Activated CD8-positive, alpha-beta memory T cell treated with anti-CD3 and anti-CD28 coated beads, Interleukin-2, amount 10 ng/mL, durations not matched to agents 7 days and 5 days (primary cell): Measurements from ENCODE around the gene TRAPPC12. TPM values are rescaled to one million over a fixed set of nuclear protein-coding genes. Genes with fewer than 3 reads are reported as not detected.
"Not testable (repeated sequence)": the region's sequence is repeated elsewhere in the genome, so short reads cannot be mapped to it uniquely, and the experiment has no call there.

Source experiments
- ATAC-seq: fragments of 150-1000 bp; cut with Tn5 transposase; one replicate; pipeline ENCODE4 v1.10.0; 2021; ENCODE audit warnings: moderate library complexity
- CTCF ChIA-PET: fragments of 350-600 bp; sonication (Branson Sonifier 250); formaldehyde crosslinking; loops from one replicate; lab custom pipeline; 2021; ENCODE audit warnings: antibody characterized with exemption; lab: Charles Lee
- DNase-seq: peaks from one replicate; pipeline ENCODE4 v3.0.0-alpha.2; 2020
- H3K27ac Mint-ChIP-seq: one replicate; pipeline ENCODE4 v1.8.0; 2021; ENCODE audit warnings: mild to moderate bottlenecking, mixed read lengths
- H3K27me3 Mint-ChIP-seq: one replicate; pipeline ENCODE4 v1.8.0; 2021; ENCODE audit warnings: mixed read lengths
- H3K36me3 Mint-ChIP-seq: one replicate; pipeline ENCODE4 v1.8.0; 2021; ENCODE audit warnings: mild to moderate bottlenecking, mixed read lengths
- H3K4me1 Mint-ChIP-seq: one replicate; pipeline ENCODE4 v1.8.0; 2021; ENCODE audit warnings: mixed read lengths
- H3K4me3 Mint-ChIP-seq: one replicate; pipeline ENCODE4 v1.8.0; 2021; ENCODE audit warnings: mild to moderate bottlenecking, moderate library complexity, mixed read lengths
- H3K9me3 Mint-ChIP-seq: one replicate; pipeline ENCODE4 v1.8.0; 2022; ENCODE audit warnings: low read depth, mixed read lengths
- total RNA-seq, 2 experiments: library from RNA; stranded (reverse); gene quantifications; one replicate each; pipeline ENCODE4 v1.2.3, GENCODE V29; 2021

Gene TRAPPC12
- total RNA-seq, 2 experiments from 2014 or later, result 75.8 to 97.5 TPM

DNA sequence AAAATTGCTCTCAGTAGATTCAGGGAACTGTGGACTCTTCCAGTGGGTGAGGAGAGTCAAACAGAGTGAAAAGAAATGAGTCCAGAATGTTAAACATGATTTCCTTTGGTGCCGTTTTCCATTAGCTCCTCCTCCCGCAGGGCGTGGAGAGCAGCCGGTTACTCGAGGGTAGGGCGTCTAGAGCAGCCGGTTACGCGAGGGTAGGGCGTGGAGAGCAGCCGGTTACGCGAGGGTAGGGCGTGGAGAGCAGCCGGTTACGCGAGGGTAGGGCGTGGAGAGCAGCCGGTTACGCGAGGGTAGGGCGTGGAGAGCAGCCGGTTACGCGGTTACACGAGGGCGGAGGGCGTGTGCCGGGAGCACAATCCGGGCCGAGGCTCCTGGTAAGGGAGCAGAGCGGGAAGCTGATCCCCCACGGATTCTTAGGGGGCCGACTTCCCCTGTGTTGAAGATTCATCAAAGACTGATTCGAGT lies 69.0 kb downstream of the TRAPPC12 start:
- H3K4me3 Mint-ChIP-seq, CTCF ChIA-PET, H3K4me1 Mint-ChIP-seq, H3K27ac Mint-ChIP-seq, H3K9me3 Mint-ChIP-seq, DNase-seq, ATAC-seq, H3K27me3 Mint-ChIP-seq: not testable (repeated sequence)
- peaks cover 16% of the 10 kb centered on the region for H3K36me3 Mint-ChIP-seq

DNA sequence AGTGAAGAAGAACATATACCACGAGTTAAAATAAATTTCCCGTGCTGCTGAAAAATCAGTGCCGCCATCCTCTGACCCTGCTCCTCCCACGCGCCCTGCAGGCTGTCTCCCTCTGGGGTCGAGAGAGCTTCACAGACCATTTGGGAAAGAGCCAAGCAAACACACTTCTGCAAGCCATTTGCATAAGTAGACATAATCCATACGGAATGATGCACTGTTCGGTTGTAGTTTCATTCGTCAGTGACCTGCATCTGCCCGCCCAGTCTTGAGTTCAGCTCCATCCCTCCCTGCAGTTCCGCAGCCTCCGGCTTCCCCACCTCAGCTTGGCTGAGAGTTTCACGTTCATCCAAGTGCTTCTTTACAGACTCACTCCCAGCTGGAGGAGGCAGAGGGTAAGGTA lies 69.6 kb downstream of the TRAPPC12 start:
- no peaks in the 10 kb centered on the region for H3K27me3 Mint-ChIP-seq
- ATAC-seq (no peak), DNase-seq (no peak)
- H3K4me3 Mint-ChIP-seq, result no peak overlapping the region
- no peaks in the 10 kb centered on the region for H3K4me1 Mint-ChIP-seq
- CTCF ChIA-PET, result no interaction called here
- no peak overlapping the region for H3K27ac Mint-ChIP-seq
- H3K36me3 Mint-ChIP-seq, result peaks cover 12% of the 10 kb centered on the region
- no peaks in the 10 kb centered on the region for H3K9me3 Mint-ChIP-seq

DNA sequence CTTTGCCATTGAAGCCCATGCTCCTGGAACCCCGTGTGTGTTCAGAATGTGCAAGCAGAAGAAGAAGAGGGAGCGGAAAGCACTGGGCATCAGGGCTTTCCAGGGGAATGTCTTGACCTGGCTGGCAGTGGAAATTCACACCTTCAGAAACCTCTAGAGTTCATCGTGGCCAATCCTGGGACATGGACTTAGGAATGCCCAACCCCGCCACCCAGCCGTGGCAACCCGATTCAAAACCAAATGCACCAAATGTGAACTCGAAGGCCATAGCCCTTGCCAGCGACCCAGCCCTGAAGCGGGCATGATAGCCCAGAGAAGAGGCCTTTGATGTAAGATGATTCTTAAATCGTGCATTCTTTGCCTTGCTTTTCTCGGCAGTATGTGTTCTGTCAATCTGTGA lies 70.4 kb downstream of the TRAPPC12 start:
- no peak overlapping the region for H3K4me3 Mint-ChIP-seq
- H3K27ac Mint-ChIP-seq, result no peak overlapping the region
- no peak for DNase-seq
- H3K27me3 Mint-ChIP-seq, result no peaks in the 10 kb centered on the region
- no peak for ATAC-seq
- CTCF ChIA-PET, result interaction anchor here (1.1 kb wide), 1 partner anchor 12 kb away, joined by 3 read pairs; no protein-coding TSS in a partner anchor
- H3K4me1 Mint-ChIP-seq, result no peaks in the 10 kb centered on the region
- H3K36me3 Mint-ChIP-seq, result peaks cover 9% of the 10 kb centered on the region
- H3K9me3 Mint-ChIP-seq, result no peaks in the 10 kb centered on the region

DNA sequence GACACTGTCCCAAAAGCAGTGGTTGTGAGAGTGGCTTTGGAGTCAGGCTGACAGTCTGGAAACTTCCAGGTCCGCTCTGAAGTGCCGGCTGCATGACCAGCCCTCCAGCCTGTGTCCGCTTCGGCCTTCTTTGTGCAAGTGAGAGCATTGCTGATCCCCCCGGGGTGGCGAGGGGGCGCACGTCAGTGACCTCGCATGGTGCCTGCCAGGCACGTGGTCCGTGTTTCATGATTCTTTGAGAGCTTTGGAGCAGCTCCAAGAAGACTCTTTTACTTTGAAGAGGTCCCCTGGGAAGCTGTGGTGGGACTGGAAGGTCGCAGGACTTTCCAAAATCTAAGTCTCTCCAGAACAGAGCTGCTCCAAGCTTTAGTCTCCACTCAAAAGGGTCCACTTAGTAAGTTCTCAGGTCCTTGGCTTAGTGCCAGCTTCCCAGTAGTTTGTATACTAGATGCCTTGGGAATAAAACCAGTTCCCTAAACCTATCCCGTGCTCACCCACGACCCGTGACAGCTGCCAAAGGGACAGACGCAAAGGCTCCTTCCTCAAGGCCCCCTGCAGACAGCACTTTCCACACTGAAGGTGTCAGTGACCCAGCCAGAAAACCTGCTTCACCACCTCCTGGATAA lies 71.0 kb downstream of the TRAPPC12 start:
- no peaks in the 10 kb centered on the region for H3K27me3 Mint-ChIP-seq
- ATAC-seq (no peak), DNase-seq (no peak)
- H3K27ac Mint-ChIP-seq, result no peak overlapping the region
- CTCF ChIA-PET, result interaction anchor here (1.1 to 1.2 kb wide), 2 partner anchors 8 to 11 kb away, joined by 3 read pairs; no protein-coding TSS in a partner anchor
- H3K4me3 Mint-ChIP-seq, result no peak overlapping the region
- H3K9me3 Mint-ChIP-seq, result no peaks in the 10 kb centered on the region
- peaks cover 10% of the 10 kb centered on the region for H3K36me3 Mint-ChIP-seq
- H3K4me1 Mint-ChIP-seq, result no peaks in the 10 kb centered on the region

DNA sequence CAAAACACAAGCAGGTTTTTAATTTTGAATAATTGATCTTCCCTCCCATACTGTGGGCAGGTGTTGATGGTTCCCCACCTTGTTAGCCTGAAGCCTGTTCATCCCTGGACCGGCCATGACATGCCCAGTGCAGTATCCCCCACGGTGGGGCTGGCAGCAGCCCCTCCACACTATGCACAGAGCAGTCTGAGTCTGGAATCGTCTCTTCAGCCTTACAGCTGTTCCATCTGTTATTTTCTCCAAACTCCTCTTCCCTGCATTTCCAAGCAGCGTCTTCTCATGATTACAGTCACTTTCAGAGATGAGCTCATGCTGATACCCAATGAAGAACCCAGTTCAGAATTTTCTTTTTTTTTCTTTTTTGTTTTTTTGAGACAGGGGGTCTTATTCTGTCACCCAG lies 71.7 kb downstream of the TRAPPC12 start:
- Mint-ChIP-seq H3K4me3 (no peak overlapping the region), H3K4me1 (no peaks in the 10 kb centered on the region), H3K36me3 (peaks cover 7% of the 10 kb centered on the region), H3K27me3 (no peaks in the 10 kb centered on the region), H3K27ac (no peak overlapping the region), H3K9me3 (no peaks in the 10 kb centered on the region)
- ATAC-seq (no peak), DNase-seq (no peak)
- CTCF ChIA-PET, result interaction anchor here (1.1 to 1.2 kb wide), 2 partner anchors 9 to 11 kb away, joined by 3 read pairs; no protein-coding TSS in a partner anchor

DNA sequence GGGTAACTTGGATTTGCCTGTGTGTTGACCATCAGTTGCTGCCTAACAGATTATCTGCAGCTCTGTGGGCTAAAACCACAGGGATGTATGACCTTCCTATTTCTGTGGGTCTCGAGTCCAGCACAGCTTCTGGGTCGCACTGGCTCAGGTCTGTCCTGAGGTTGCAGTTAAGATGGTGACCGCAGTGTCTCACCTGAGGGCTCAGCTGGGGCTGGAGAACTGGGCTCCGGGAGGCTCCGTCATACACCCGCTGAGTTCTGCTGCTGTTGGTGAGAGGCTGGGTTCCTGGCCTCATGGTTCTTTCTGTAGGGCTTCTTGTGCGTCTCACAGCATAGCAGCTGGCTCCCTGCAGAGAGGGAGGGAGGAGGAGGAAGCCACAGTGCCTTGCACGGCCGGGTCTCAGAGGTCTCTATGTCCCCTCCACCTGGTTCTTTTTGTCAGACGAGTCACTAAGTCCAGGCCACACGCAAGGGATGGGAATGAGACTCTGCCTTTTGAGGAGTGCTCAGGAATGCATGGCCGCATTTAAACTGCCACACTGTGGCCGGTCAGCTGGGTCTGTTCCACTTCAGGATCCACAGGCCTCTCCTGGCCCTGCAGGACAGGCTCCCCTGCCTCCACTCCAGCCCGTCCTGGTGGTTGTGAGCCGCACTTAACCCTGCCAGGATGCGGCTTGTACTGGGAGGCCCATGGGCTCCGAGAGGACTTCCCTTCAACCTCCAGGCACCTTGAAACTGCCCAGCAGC lies 72.6 kb downstream of the TRAPPC12 start:
- ATAC-seq, result no peak
- H3K36me3 Mint-ChIP-seq, result peaks cover 6% of the 10 kb centered on the region
- no peak overlapping the region for H3K27ac Mint-ChIP-seq
- no peak for DNase-seq
- CTCF ChIA-PET, result interaction anchor here (1.1 to 1.2 kb wide), 2 partner anchors 10 kb away, joined by 3 to 5 read pairs; no protein-coding TSS in a partner anchor
- no peaks in the 10 kb centered on the region for H3K9me3 Mint-ChIP-seq
- no peak overlapping the region for H3K4me3 Mint-ChIP-seq
- H3K27me3 Mint-ChIP-seq, result no peaks in the 10 kb centered on the region
- H3K4me1 Mint-ChIP-seq, result no peaks in the 10 kb centered on the region

DNA sequence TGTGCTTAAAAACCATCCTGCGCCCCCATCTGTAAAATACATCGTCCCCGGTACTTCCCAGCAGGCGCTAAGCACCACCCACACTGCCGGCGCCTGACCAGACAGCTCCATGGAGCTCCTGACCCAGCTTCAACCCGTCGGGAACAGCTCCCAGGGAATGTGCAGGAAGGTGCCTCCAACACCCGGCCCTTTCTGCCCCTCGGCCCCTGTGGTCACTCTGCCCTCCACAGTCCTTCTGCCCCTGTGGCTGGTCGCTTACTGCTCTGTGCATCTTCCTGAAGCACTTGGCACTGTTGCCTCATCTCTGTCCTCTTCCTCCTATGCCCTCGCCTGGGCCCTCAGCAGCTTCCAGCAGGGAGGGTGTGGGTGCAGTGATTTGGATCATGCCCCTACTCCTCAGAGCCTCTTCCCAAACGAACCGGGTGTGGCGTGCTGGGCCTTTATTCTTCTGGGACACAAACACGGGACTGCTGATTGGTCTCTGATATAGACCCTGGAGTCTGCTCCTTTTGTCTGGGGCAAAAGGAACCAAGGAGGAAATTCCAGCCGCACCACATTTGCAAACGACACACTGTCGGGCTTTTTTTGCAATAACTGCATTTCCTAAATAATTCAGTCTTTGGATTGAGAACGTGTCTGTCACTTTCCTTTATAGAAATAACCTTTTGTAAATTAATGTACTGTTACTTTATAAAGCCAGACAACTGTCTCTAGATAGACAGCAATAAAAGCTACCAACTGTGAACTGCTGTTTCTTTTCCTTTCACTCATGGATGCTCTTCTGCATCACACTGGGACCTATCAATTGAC lies 73.9 kb downstream of the TRAPPC12 start:
- Mint-ChIP-seq H3K4me3 (no peak overlapping the region), H3K27me3 (no peaks in the 10 kb centered on the region), H3K27ac (no peak overlapping the region), H3K36me3 (peaks cover 5% of the 10 kb centered on the region), H3K4me1 (no peaks in the 10 kb centered on the region), H3K9me3 (no peaks in the 10 kb centered on the region)
- ATAC-seq (no peak), DNase-seq (no peak)
- CTCF ChIA-PET, result interaction anchor here (1.1 kb wide), 1 partner anchor 9 kb away, joined by 5 read pairs; no protein-coding TSS in a partner anchor

DNA sequence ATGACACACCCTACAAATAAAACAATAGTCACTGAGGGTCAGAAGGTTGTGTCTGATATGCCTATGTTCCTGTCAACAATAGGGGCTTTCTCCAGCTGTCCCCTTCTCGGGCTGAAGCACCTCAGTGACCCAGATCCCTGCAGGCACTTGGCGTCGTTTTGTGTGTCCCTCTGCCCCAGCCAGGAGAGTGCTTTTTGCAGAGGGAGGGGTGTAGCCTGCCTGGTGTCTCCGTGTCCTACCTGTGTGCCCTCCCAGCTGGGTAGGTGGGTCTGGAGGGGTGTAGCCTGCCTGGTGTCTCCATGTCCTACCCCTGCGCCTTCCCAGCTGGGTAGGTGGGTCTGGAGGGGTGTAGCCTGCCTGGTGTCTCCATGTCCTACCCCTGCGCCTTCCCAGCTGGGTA lies 74.5 kb downstream of the TRAPPC12 start:
- DNase-seq, ATAC-seq, CTCF ChIA-PET, H3K27ac Mint-ChIP-seq, H3K4me1 Mint-ChIP-seq, H3K4me3 Mint-ChIP-seq, H3K27me3 Mint-ChIP-seq, H3K36me3 Mint-ChIP-seq, H3K9me3 Mint-ChIP-seq: not testable (repeated sequence)

DNA sequence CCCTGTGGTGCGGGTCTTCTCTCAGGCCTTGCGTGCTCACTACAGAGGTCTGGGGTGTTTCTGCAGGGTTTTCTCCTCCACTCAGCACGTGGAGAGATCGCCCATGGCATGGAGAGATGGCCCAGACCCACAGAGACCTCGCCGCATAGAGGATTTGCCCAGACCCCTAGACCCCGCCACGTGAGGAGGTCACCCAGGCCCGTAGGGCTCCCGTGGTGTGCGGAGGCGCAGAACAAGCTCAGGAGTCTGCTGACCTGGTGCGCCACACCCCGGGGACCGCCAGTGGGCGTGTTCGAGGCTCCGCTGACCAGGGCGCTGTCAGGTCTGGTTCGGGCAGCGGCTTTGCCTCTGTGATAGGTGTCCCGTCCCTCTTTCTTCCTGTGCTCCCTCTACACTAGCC lies 75.3 kb downstream of the TRAPPC12 start:
- no peaks in the 10 kb centered on the region for H3K27me3 Mint-ChIP-seq
- DNase-seq, result no peak
- H3K9me3 Mint-ChIP-seq, result no peaks in the 10 kb centered on the region
- peaks cover 5% of the 10 kb centered on the region for H3K36me3 Mint-ChIP-seq
- CTCF ChIA-PET, result no interaction called here
- no peak for ATAC-seq
- H3K4me3 Mint-ChIP-seq, result no peak overlapping the region
- no peaks in the 10 kb centered on the region for H3K4me1 Mint-ChIP-seq
- no peak overlapping the region for H3K27ac Mint-ChIP-seq

DNA sequence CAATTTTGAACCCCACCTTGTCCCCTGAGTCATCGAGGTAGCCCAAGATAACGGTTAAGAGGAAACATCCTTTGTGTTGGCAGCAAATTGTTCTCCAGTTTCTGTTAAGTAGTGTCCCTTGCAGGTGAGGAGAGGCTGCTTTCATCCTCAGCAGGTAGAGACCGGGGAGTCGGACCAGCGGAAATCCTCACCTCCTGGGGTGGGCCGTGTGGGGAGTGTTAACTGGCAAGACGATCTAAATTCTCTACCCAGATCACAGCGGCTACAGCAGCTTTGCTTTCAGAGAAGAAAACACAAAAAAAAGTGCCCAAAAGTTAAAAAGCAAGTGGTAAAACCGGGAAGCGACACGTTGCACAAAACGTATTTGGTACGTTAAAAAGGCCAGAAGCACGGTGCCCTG lies 76.6 kb downstream of the TRAPPC12 start:
- Mint-ChIP-seq H3K9me3 (no peaks in the 10 kb centered on the region), H3K4me3 (no peak overlapping the region), H3K27ac (no peak overlapping the region), H3K27me3 (no peaks in the 10 kb centered on the region), H3K4me1 (no peaks in the 10 kb centered on the region), H3K36me3 (peaks cover 5% of the 10 kb centered on the region)
- CTCF ChIA-PET, result no interaction called here
- ATAC-seq (no peak), DNase-seq (no peak)

DNA sequence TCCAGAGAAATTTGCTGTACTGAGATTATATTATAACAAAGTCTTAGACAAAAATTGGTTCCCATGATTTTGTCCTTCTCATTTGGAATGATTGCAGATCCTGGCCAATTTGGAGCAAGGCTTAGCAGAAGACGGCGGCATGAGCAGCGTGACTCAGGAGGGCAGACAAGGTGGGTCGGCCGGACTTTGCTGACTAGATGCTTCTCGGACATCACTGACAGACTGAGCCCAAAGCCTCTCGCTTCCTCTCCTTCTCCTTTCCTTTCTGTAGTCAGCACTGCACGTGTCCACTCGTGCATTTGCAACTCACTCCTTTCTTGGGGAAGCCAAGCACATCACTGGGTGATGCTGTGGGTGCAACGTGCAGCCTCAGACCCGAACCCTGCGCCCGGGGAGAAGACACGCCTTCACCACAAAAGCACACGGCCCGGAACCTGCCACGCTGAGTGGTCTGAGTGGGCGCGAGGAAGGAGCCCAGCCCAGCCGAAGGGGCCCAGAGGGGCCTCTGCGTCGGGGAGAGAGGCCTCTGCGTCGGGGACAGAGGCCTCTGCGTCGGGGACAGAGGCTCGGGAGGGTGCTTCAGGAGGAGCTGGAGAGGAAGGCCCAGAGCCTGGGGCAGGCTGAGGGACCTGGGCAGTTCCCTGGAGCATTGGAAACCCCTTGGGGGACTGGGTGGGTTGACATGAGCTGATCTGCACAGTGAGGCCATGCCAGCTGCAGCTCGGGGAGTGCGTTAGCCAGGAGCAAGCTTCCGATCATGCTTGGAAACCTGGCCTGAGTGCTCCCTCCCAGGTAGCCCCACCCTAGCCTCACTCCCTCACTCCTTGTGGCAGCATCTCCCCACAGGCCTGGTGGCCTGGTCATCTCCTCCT lies 78.3 kb downstream of the TRAPPC12 start:
- Mint-ChIP-seq H3K4me3 (no peak overlapping the region), H3K9me3 (no peaks in the 10 kb centered on the region), H3K36me3 (peaks cover 5% of the 10 kb centered on the region), H3K27me3 (no peaks in the 10 kb centered on the region), H3K27ac (no peak overlapping the region), H3K4me1 (peaks cover 5% of the 10 kb centered on the region)
- DNase-seq (no peak), ATAC-seq (no peak)
- CTCF ChIA-PET, result no interaction called here

DNA sequence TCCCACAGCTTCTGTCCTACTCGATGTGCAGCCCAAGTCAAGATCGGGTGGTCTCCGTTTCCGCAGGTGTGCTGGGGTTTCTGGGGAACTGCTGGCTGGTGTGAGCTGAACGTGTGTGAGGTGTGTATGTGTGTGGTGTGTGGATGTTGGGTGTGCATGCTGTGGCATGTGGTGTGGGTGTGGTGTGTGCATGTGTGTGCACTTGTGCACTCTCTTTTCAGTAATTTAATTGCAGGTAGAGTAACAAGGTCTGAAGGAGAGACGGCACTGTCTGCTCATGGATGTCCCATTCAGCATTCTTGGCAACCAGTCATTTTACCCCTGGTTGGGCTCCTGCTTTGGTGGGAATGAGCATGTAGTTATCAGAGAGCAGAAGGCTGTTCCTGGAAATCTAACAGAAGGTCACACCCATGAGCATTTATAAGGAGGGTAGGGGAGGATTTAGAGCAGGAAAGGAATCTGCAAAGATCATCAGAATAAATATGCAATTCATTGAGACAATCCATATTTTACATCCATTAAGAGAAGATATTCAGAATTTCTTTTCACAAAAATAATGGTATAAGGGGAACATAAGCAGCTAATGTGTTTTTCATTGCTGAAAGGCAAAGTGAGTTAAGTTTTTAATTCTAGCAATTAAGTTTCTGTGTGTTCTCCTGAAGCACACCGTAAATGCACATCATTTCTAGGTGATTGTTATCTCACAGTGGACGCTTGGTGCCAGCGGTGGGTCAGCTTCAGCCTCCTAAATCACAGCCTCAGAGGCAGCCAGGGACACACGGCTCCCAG lies 79.1 kb downstream of the TRAPPC12 start:
- Mint-ChIP-seq H3K27ac (no peak overlapping the region), H3K36me3 (peaks cover 5% of the 10 kb centered on the region), H3K4me1 (peaks cover 5% of the 10 kb centered on the region), H3K4me3 (no peak overlapping the region), H3K27me3 (no peaks in the 10 kb centered on the region), H3K9me3 (no peaks in the 10 kb centered on the region)
- ATAC-seq, result no peak
- CTCF ChIA-PET, result no interaction called here
- no peak for DNase-seq
